GM19467 (cell line): ENCODE data around the gene CHEK2.
"Not testable (repeated sequence)": the region's sequence is repeated elsewhere in the genome, so short reads cannot be mapped to it uniquely, and the experiment has no call there.

Source experiments
- ATAC-seq: cut with Tn5 transposase; IDR thresholded peaks from one replicate; pipeline ENCODE4 v1.9.1; 2021; ENCODE audit warnings: mild to moderate bottlenecking, moderate library complexity; ENCODE audit not compliant: unreplicated experiment

The CHEK2 gene

DNA sequence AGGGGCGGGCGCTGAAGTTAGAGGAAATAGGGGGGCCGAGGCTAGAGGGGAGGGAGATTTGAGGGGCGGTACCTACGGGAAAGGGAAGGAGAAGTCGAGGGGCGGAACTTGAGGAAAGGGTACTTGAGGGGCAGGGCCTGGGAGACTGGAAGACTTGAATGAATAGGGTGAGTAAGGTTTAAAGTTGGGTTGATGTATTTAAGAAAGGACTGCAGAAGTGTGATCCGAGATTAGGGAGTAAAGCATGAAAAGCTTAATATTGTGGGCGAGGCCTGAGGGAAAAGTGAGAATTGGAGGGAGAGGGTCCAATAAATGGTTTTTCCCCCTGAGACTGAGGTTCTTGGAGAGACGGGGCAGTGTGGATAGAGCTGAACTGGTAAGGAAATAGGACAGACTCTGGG is 942 bp upstream of the CHEK2 start:
- no peak for ATAC-seq

DNA sequence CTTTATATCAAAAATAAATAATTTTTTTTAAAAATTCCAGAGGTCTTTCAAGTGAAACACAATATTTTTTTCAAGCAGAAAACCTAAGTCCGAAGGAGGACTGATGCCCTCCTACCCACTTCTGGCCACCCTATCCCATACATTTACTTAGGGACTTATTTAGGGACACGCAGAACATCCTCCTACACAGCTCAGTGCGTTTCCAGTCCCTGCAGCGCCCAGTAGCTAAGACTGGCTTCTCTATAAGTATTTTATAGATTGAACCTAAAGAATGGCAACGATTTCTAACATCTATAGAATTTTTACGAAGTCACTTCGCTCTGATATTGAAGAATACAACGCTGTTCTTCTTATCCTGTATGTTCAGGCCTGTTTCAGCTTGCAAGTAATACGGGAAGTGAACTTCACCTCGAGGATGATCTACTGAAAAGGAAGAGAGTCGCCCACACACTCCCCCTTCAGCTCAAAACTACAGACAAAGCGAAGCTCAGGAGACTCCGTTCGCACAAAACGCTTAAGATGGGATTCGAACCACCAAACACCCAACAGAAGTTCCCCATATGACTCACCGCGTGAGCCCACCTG is 328 bp downstream of the CHEK2 start:
- ATAC-seq: no peak

- ATAC-seq: not testable (repeated sequence)
Observed at GRCh38 chr22:28738876-28739275, 2.7 kb downstream of the CHEK2 start.

- ATAC-seq: no peak
Observed at GRCh38 chr22:28737701-28738100, 3.9 kb downstream of the CHEK2 start.

DNA sequence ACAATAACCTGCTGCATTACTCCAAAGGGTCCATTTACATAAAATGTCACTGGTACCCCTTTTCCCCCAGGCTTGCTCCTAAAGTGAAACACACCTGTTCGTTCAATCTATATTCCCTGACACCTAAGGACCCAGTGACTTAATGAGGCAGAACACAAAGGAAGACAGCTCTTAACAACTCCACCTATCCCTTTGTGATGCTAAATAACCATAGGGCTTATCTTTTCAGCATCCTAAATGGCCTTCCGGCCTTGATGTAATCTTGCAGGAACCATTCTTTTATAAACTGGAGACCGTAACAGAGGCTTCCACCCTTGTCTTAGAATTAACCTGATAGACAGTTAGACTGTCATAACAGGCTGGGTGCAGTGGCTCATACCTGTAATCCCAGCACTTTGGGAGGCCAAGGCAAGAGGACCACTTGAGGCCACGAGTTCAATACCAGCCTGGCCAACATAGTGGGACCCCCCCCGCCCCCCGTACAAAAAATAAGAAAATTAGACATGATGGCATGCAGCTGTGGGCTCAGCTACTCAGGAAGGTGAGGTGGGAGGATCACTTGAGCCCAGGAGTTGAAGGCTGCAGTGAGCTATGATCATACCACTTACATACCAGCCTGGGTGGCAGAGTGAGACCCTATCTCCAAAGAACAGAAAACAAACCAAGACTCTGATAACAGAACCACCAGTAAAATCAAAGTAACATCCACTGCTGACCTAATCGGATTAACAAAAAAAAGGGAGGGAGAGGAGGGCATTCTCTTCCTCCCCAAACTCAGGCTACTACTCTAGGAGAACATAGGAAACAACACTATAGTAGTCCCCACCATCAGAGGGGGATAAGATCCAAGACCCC is 5.1 kb downstream of the CHEK2 start:
- no peak for ATAC-seq

DNA sequence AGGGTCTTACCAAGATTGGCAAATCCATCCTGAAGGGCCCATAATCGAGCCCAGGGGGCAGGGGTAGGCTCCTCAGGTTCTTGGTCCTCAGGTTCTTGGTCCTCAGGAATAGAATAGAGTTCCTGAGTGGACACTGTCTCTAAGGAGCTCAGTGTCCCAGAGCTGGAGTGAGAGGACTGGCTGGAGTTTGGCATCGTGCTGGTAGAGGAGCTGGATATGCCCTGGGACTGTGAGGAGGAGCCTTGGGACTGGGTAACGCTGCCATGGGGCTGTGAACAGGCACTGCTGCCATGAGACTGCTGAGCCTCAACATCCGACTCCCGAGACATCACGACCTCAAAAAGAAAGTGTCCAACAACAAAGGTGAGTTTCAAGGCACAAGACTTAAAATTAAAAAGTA is 7.2 kb downstream of the CHEK2 start:
- ATAC-seq: no peak

- no peak for ATAC-seq
Observed at GRCh38 chr22:28730179-28730578, 11.4 kb downstream of the CHEK2 start.

- no peak for ATAC-seq
Observed at GRCh38 chr22:28728621-28729313, 12.9 kb downstream of the CHEK2 start.

GRCh38 chr22:28728002-28728401 is 13.6 kb downstream of the CHEK2 start:
- no peak for ATAC-seq

GRCh38 chr22:28718044-28718443 is 23.6 kb downstream of the CHEK2 start:
- ATAC-seq: no peak

- no peak for ATAC-seq
Observed at GRCh38 chr22:28716686-28717085, 24.9 kb downstream of the CHEK2 start.

DNA sequence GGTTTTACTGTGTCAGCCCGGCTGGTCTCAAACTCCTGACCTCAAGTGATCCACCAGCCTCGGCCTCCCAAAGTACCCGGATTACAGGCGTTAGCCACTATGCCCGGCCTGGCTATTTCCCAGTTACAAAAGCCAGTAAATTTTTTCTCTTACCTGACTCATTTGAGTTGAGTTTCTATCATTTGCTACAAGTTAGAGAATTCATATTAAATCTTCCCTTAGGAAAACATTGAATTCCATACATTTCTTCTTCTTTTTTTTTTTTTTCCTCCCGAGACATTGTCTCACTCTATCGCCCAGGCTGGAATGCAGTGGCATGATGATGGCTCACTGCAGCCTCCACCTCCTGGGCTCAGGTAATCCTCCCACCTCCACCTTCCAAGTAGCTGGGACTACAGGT is 26.0 kb downstream of the CHEK2 start:
- ATAC-seq: no peak

DNA sequence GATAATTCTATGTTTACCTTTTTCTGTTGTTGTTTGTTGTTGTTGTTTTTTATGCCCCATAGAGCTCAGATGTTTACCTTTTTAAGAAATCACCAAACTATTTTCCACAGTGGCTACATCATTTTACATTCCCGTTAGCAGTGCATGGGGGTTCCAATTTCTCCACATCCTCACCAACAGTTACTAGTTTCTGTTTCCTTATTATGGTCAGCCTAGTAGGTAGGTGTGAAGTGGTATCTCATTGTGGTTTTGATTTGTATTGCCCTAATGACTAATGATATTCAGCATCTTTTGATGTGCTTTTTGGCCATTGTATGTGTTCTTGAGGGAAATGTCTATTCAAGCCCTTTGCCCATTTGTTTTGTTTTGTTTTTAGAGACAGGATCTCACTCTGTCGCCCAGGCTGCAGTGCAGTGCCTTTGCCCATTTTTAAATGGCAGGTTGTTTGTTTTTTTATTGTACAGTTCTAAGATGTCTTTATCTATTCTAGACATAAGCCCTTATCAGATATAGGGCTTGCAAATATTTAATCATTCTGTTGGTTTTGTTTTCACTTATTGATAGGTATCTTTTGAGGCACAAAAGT is 27.5 kb downstream of the CHEK2 start:
- no peak for ATAC-seq

DNA sequence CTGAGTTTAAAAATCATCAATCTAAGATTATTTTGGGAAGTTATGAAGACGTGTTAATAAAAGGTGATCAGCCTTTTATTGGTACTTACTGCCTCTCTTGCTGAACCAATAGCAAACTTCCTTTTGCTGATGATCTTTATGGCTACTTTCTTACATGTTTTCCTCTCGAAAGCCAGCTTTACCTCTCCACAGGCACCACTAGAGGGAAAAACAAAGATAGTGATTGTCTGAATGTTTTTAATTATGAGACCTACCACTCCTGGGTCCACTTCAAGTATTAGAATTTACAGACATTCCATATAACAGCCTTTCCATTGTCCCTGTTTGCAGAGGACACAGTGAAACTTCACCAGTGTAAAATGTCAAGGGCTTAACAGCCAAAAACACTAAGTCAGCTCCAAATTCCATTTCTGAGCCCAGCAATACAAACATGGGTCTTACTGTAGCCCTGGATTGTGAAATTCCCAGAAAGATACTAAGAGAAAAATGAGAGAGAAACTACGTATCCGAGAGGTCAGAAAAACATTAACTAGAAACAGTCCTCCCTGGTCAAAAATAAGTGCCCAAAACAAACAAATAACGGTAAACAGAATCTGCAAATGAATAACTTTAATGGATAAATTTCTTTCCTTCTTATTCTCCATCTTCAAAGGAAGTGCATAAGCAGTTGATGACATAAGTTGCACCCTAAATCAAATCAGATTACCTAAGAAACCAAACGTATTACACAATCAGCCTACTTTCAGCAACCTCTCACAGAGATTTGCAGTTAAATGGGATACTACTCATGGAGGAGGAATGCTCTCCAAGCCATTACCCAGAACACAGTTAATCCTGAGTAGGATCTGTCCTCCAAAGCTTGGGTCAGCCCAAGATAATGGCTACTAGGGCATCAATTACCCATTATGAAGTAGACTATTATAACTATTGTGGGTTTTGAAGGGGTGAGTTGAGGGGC is 29.5 kb downstream of the CHEK2 start:
- ATAC-seq: no peak

DNA sequence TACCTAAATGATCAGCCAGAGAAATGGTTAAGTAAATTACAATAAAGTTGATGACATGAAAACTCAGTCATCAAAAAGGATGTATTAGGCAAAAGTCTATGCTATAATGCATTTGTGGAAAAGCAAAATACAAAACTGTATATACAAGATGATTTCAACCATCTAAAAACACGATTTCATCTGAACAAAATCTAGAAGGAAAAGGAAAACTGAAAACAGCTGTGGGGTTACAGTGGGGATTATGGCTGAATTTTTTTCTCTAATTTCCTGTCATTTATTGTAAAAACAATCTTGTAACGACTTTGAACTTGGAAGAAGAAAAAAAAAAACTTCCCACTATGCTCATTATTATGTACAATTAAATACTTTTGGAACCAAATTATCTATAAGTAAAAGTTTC is 30.3 kb downstream of the CHEK2 start:
- ATAC-seq: no peak

- ATAC-seq: no peak
Observed at GRCh38 chr22:28710576-28711191, 30.9 kb downstream of the CHEK2 start.

DNA sequence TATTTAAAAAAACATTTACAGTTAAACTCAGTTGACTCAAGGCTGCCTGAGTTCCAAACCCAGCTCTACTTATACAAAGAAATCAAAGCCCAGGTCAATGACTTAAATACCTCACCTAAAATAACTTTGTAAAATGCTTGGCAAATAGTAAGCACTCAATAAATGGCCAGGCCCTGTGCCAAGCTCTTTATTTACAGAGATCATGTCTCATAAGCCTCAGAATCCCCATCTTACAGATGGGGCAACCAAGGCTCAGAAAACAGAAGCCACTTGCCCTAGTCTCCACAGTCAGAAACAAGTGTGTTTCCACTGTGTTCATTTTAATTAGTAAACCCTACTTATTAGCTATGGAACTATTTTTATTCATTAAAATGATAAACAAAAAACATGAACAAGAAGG is 31.5 kb downstream of the CHEK2 start:
- no peak for ATAC-seq

GRCh38 chr22:28706845-28707244 is 34.8 kb downstream of the CHEK2 start:
- ATAC-seq: no peak

- ATAC-seq: no peak
Observed at GRCh38 chr22:28703436-28703835, 38.2 kb downstream of the CHEK2 start.

DNA sequence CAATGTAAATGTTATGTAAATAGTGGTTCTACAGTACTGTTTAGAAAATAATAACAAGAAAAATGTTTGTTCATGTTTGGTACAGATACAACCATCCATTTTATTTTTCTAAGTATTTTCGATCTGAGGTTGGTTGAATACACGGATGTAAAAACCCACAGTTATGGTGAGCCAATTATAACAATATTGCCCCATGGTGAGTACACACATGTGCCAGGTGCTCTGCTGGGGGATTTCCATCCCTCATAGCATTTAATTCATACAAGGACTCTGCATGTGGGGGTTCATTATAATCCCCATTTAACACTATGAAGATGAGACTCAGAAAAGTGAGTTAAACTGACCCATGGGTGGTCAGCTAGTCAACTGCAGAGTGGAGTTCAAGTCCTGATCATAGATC is 38.7 kb downstream of the CHEK2 start:
- no peak for ATAC-seq
